WI38 (cell line): ENCODE measurements around the gene ANP32E.

ENCODE experiments used
- H3K4me3 ChIP-seq: 2 replicates; pipeline ENCODE4 v1.5.1; 2011; ENCODE audit warnings: low read depth, mild to moderate bottlenecking, control low read depth, low read length
- CTCF ChIP-seq: IDR thresholded peaks from 2 replicates; pipeline ENCODE4 v1.5.1; 2012; ENCODE audit warnings: low read depth, mild to moderate bottlenecking, control low read depth, low read length

The ANP32E gene

GRCh38 chr1:150173141-150173585 is 62.7 kb downstream of the ANP32E start:
- no peak overlapping the region for H3K4me3 ChIP-seq

GRCh38 chr1:150171801-150172200 is 64.1 kb downstream of the ANP32E start:
- no peak for TF ChIP-seq CTCF

More at GRCh38 chr1:150173141-150173585, 62.7 kb downstream of the ANP32E start:
- no peak for TF ChIP-seq CTCF

GRCh38 chr1:150168960-150169601 is 66.8 kb downstream of the ANP32E start:
- no peak overlapping the region for H3K4me3 ChIP-seq
- peak; percentile 64 for TF ChIP-seq CTCF

More at GRCh38 chr1:150171801-150172200, 64.1 kb downstream of the ANP32E start:
- H3K4me3 ChIP-seq = no peak overlapping the region
